Measurements from ENCODE around the gene WDR74. TPM values are rescaled to one million over a fixed set of nuclear protein-coding genes. Genes with fewer than 3 reads are reported as not detected.
"Not testable (repeated sequence)": the region's sequence is repeated elsewhere in the genome, so short reads cannot be mapped to it uniquely, and the experiment has no call there.

Gene WDR74
- total and polyA plus RNA-seq, 2 donors: 31.1 to 47.1 TPM

DNA sequence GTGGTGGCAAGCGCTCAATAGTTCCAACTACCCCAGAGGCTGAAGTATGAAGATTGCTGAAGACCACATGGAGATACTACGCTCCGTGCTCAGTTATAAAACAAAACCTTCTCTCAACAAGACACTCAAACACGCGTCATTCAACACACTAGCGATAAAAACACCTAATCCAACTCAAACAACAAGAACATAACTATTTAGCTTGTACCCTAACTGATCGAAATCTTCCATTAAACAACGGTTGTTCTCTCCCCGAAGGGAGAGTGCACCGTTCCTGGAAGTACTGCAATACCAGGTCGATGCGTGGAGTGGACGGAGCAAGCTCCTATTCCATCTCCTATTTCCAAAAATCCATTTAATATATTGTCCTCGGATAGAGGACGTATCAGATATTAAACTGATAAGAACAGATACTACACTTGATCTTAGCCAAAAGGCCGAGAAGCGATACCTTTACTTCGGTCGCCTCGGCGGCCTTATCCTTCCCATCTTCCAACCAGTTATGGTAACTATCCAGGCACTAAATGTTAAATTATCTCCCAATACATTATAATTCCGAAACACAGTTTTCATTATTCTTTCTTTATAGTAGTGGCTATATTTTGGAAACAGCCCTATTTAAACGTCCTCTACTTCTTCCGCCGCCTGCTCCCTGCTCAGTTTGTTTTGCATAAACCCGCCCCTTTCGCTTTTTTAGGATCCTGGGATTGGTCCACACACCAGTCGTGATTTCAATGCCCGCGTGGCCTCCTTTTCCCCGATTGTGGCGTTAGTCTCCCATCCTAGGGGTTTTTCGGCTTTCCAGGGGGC, 2.2 kb upstream of the WDR74 start:
- Histone ChIP-seq H3K27ac (ENCODE audit: low read depth) (peak overlapping the region; percentile 99), H3K4me3 (ENCODE audit: low read depth, low read length) (peak overlapping the region; percentile 35), H3K36me3 (ENCODE audit: insufficient read depth) (no peaks in the 10 kb centered on the region), H3K4me1 (ENCODE audit: insufficient read depth) (peaks cover 1% of the 10 kb centered on the region)
- DNase-seq (ENCODE audit: extremely low spot score): peak; percentile 97
- under 1% methylated on average over 33 of the region's 33 CpGs for WGBS

DNA sequence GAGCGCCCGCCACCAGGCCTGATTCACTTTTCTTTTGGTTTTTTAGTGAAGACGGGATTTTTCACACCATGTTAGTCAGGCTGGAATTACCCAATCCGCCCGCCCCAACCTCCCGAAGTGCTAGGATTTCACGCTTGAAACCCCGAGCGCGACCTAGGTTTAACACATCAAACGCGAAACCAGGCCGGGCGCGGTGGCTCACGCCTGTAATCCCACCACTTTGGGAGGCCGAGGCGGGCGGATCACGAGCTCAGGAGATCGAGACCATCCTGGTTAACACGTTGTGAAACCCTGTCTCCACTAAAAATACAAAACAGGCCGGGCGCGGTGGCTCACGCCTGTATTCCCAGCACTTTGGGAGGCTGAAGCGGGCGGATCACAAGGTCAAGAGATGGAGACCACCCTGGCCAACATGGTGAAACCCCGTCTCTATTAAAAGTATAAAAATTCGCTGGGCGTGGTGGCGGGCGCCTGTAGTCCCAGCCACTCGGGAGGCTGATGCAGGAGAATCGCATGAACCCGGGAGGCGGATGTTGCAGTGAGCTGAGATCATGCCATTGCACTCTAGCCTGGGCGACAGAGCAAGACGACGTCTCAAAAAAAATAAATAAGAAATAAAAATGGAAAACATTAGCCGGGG, 1.5 kb upstream of the WDR74 start:
- not testable (repeated sequence) for DNase-seq (ENCODE audit: extremely low spot score); H3K36me3 ChIP-seq (ENCODE audit: insufficient read depth); H3K4me1 ChIP-seq (ENCODE audit: insufficient read depth)
- WGBS: 1% methylated on average over 41 of the region's 41 CpGs
- Histone ChIP-seq H3K4me3 (ENCODE audit: low read depth, low read length) (peak overlapping the region; percentile 25), H3K27ac (ENCODE audit: low read depth) (peak overlapping the region; percentile 96)

DNA sequence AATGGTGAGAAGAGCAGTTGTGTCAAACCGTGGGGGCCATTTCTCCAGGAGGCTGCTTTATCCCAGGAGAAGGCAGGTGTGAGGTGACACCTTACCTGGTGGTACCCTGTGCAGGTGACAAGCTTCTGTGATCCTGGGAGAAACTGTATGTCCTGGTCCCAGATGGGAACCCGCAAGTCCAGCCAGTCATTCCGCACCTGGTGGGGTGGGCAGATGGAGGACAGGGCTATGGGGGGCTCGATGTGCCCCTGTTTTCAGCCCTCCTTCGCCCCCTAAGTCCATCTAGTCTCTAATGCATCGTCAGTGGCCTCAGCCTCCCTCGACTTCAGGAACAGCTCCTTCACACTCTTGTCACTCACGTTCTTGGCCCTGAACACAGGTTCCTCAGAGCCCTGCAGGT, 4.1 kb downstream of the WDR74 start:
- H3K4me3 ChIP-seq (ENCODE audit: low read depth, low read length): no peak overlapping the region
- no peak for DNase-seq (ENCODE audit: extremely low spot score)
- H3K36me3 ChIP-seq (ENCODE audit: insufficient read depth): no peaks in the 10 kb centered on the region
- peaks cover 1% of the 10 kb centered on the region for H3K4me1 ChIP-seq (ENCODE audit: insufficient read depth)
- 90% methylated on average over 8 of the region's 8 CpGs for WGBS
- no peak overlapping the region for H3K27ac ChIP-seq (ENCODE audit: low read depth)

DNA sequence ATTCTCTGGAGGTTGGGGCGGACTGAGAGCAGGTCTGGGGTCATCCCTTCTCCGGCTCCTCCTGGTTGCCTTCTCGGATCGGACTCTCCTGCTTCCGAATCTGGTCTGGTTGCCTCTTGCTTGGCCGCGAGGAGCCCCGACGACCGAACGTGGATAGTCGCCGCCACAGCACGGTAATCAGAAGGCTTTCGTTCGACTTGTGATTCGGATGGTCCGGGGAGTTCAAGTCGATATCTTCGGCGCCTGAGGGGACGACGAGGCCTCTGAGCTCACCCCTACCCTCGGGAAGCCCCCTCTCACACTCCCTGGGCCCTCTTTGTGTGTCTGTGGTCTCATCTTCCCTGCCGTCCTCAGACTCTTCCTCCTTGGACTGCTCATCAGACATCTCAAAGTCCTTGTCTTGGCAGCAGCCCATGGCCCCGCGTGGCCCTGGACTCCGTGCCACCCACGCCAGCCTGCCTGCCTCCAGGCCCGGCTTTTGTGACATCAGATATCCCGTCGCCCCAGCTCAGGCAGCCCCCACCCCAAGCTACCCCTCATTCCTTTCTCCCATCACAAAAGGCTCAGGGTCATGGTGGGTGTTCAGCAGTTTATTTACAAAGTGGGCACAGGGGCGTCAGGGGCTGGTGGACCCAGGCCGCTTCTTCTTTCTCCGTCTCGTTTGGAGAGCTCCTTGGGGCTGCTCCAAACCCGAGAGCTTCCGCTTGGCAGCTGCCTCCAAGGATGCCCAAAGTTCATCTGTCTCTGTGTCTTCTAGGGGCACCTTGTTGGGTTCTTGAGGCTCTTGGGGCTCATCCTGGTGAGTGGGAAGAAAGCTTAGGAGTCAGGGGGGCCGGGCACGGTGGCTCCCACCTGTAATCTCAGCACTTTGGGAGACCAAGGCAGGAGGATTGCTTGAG, 6.8 kb downstream of the WDR74 start, which contains the start of gene TEX54:
Gene TEX54 (minus strand): TSS at position 506 of the 899 bp plus-strand sequence.
- Histone ChIP-seq H3K36me3 (ENCODE audit: insufficient read depth) (no peaks in the 10 kb centered on the region), H3K4me3 (ENCODE audit: low read depth, low read length) (peak within 1 kb of the TSS; percentile 73), H3K27ac (ENCODE audit: low read depth) (peak within 1 kb of the TSS; percentile 99), H3K4me1 (ENCODE audit: insufficient read depth) (no peaks in the 10 kb centered on the region)
- 11% methylated on average over 40 of the region's 40 CpGs for WGBS
- DNase-seq (ENCODE audit: extremely low spot score): no peak

DNA sequence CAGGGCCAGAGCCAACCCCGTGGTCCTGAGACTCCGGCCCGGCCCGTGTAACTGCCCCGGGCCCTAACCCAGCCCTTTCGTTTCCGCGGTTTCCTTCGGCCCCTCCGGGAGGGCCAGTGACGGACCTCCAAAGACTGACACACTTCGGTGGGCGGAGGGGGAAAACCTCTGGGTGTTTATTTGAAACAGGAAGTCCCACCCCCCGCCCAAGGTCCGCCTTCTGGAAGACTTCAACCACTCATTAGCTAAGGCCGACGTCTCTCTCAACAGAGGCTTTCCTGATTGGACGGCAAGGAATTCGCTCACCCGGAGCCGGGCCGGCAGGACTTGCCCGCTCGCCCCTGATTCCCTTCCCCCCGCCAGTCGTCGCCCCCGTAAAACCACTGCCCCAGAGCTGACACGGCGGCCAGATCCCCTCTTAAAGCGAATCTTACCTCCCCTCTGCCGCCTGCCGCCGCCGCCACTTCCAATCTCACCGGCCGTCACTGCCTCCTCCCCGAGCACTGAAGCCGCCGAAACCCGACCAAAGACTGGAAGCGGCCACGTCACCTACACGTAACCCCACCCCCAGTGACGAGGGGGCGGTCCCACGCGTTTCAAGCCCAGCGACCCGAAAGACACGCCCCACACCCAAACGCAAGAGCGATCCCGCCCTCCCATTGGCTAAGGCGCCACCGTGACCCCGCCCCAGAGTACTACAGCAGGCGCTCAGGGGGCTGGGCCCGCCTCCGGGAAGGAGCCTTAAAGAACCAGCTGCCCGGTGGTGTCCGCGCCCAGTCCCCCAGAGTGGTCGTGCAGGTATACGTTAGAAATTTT, 7.7 kb downstream of the WDR74 start, which contains the start of gene STX5:
Gene STX5 (minus strand): TSS at position 532 of the 816 bp plus-strand sequence. CDS start 808 bp downstream, outside the sequence.
- Histone ChIP-seq H3K4me3 (ENCODE audit: low read depth, low read length) (peak within 1 kb of the TSS; percentile 73), H3K27ac (ENCODE audit: low read depth) (peak within 1 kb of the TSS; percentile 99), H3K36me3 (ENCODE audit: insufficient read depth) (no peaks in the 10 kb centered on the region), H3K4me1 (ENCODE audit: insufficient read depth) (no peaks in the 10 kb centered on the region)
- peak; percentile 96 for DNase-seq (ENCODE audit: extremely low spot score)
- WGBS: under 1% methylated on average over 65 of the region's 65 CpGs

DNA sequence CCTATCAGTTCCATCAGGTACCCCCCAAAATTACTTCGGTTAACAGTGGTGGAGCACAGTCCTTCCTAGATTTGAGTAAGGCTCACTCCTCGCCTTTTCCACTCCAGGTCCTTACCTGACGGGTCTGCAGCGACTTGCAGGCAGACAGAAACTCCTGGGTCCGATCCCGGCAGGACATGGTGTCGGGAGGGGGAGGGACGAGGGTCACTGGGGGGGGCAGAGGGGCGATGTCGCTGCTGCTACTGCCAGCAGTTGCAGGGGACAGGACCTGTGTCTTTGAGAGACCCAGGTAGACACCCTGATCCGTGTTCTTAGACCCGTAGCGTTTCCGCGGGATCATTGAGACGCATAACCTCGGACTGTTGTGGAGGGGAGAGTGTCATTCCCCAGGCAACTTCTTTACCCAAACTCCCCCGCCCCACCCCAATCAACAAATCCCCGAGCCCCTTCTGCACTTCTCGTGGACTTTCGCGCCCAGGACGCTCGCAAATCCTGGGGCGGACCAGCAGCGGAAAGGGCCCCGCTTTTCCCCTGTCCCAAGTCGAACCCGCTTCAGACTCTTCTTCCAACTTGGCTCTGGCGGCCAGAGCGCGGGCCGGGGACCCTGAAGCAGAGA, 8.4 kb downstream of the WDR74 start:
- no peak for DNase-seq (ENCODE audit: extremely low spot score)
- Histone ChIP-seq H3K4me1 (ENCODE audit: insufficient read depth) (no peaks in the 10 kb centered on the region), H3K27ac (ENCODE audit: low read depth) (peak overlapping the region; percentile 93), H3K36me3 (ENCODE audit: insufficient read depth) (no peaks in the 10 kb centered on the region), H3K4me3 (ENCODE audit: low read depth, low read length) (peak overlapping the region; percentile 73)
- 1% methylated on average over 33 of the region's 33 CpGs for WGBS

DNA sequence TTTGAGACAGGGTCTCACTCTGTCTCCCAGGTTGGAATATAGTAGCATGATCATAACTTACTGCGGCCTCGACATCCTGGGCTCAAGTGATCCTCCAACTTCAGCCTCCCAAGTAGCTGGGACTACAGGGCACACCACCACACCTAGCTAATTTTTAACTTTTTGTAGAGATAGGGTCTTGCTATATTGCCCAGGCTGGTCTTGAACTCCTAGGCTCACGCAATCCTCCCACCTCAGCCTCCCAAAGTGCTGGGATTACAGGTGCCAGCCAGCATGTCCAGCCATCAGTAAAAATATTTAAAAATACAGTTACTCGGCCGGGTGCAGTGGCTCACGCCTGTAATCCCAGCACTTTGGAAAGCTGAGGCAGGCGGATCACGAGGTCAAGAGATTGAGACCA, 11.3 kb downstream of the WDR74 start:
- H3K36me3 ChIP-seq (ENCODE audit: insufficient read depth); H3K27ac ChIP-seq (ENCODE audit: low read depth); H3K4me1 ChIP-seq (ENCODE audit: insufficient read depth); DNase-seq (ENCODE audit: extremely low spot score); H3K4me3 ChIP-seq (ENCODE audit: low read depth, low read length): not testable (repeated sequence)
- 92% methylated on average over 8 of the region's 8 CpGs for WGBS

DNA sequence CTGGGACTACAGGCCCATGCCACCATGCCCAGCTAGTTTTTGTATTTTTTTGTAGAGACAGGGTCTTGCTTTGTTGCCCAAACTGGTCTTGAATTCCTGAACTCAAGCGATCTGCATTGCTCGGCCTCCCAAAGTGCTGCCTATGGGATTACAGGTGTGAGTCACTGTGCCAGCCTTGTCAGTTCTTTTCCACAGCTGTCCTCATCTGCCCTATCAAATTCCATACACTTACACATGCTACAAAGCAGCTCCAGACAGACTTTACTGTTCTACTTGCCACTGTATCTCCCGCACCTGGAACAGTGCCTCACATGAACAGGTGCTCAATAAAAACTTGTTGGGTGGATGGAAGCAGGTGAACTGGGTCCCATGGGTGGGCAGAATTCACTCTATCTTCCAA, 15.7 kb downstream of the WDR74 start:
- DNase-seq (ENCODE audit: extremely low spot score): no peak
- 94% methylated on average over 3 of the region's 3 CpGs for WGBS
- H3K27ac ChIP-seq (ENCODE audit: low read depth): no peak overlapping the region
- H3K4me3 ChIP-seq (ENCODE audit: low read depth, low read length): no peak overlapping the region
- no peaks in the 10 kb centered on the region for H3K4me1 ChIP-seq (ENCODE audit: insufficient read depth)
- H3K36me3 ChIP-seq (ENCODE audit: insufficient read depth): peaks cover 3% of the 10 kb centered on the region

DNA sequence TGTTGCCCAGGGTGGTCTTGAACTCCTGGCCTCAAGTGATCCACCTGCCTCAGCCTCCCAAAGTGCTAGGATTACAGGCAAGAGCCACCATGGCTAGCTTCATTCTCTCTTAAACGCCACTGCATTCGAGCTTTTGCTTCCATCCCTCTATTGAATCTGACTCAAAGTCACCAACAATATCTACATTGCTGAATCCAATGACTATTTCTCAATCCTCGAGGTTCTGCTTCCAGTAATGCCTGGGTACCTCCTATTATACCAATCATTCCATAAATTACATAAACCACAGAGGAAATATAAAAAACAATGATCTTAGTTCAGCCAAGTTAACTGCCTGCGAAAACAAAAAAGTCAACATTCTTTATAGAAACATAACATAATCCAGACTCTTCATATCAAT, 22.3 kb downstream of the WDR74 start:
- no peak overlapping the region for H3K27ac ChIP-seq (ENCODE audit: low read depth)
- WGBS: 91% methylated on average over 4 of the region's 4 CpGs
- no peaks in the 10 kb centered on the region for H3K4me1 ChIP-seq (ENCODE audit: insufficient read depth)
- no peak overlapping the region for H3K4me3 ChIP-seq (ENCODE audit: low read depth, low read length)
- DNase-seq (ENCODE audit: extremely low spot score): no peak
- peaks cover 3% of the 10 kb centered on the region for H3K36me3 ChIP-seq (ENCODE audit: insufficient read depth)

DNA sequence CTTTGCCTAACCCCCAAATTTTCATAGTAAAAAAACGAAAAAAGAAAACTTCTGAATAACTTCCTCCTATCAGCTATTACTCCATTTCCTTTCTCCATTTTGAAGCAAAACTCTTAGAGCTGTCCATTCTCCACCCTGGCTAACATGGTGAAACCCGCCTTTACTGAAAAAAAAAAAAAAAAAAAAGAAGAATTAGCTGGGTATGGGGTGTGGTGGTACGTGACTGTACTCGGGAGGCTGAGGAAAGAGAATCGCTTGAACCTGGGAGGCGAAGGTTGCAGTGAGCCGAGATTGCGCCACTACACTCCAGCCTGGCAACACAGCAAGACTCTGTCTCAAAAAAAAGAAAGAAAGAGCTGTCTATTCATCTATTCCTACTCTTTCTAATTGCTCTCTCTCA, 22.8 kb downstream of the WDR74 start:
- WGBS: 86% methylated on average over 8 of the region's 8 CpGs
- peaks cover 3% of the 10 kb centered on the region for H3K36me3 ChIP-seq (ENCODE audit: insufficient read depth)
- no peak for DNase-seq (ENCODE audit: extremely low spot score)
- no peaks in the 10 kb centered on the region for H3K4me1 ChIP-seq (ENCODE audit: insufficient read depth)
- H3K27ac ChIP-seq (ENCODE audit: low read depth): no peak overlapping the region
- no peak overlapping the region for H3K4me3 ChIP-seq (ENCODE audit: low read depth, low read length)

DNA sequence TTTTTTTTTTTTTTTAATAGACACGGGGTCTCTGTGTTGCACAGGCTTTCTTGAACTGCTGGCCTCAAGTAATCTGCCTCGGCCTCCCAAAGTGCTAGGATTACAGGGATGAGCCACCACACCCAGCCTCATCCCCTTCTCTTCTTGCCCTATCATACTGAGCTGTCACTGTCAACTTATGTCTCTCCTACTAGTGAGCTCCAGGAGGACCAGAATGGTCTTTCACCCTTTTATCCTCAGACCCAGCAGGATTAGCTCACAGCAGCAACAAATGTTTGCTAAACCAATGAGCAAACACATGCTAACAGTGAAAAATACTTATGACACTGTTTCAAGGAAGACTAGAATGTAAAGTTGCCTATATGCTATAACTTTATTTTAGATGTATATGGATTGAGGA, 27.7 kb downstream of the WDR74 start:
- no peaks in the 10 kb centered on the region for H3K4me1 ChIP-seq (ENCODE audit: insufficient read depth)
- DNase-seq (ENCODE audit: extremely low spot score): no peak
- H3K4me3 ChIP-seq (ENCODE audit: low read depth, low read length): no peak overlapping the region
- no peaks in the 10 kb centered on the region for H3K36me3 ChIP-seq (ENCODE audit: insufficient read depth)
- no peak overlapping the region for H3K27ac ChIP-seq (ENCODE audit: low read depth)
- WGBS: 69% methylated on average over 2 of the region's 2 CpGs

DNA sequence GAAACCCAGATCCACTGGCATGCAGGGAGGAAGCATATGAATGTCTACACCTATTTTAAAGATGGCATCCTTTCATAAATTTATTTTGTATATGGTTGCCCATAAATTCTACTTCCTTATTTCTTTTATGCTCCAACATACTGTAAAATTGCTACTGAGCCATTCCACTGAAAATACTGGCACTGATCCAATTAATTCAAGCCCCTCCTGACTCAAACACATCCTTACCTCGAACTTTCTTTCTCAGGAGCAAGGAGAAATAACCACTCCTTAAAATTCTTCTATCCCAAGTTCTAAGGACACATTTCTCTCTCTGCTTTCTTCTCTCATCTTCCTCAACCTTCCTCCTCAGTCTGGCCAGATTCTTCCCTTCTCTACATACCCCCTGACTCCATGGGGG, 28.6 kb downstream of the WDR74 start:
- 38% methylated on average over 1 of the region's 1 CpG for WGBS
- Histone ChIP-seq H3K36me3 (ENCODE audit: insufficient read depth) (no peaks in the 10 kb centered on the region), H3K4me1 (ENCODE audit: insufficient read depth) (no peaks in the 10 kb centered on the region), H3K27ac (ENCODE audit: low read depth) (no peak overlapping the region), H3K4me3 (ENCODE audit: low read depth, low read length) (no peak overlapping the region)
- no peak for DNase-seq (ENCODE audit: extremely low spot score)

All from urinary bladder (tissue), 4 donors.